ENCODE data around the gene FAM180A. TPM values are rescaled to one million over a fixed set of nuclear protein-coding genes. Genes with fewer than 3 reads are reported as not detected.
A peak's percentile ranks its signal among the peaks of the same experiment; 100 is the strongest.
"Not testable (repeated sequence)": the region's sequence is repeated elsewhere in the genome, so short reads cannot be mapped to it uniquely, and the experiment has no call there.

The FAM180A gene
- total RNA-seq, 2 experiments from 2014 or later = not detected

DNA sequence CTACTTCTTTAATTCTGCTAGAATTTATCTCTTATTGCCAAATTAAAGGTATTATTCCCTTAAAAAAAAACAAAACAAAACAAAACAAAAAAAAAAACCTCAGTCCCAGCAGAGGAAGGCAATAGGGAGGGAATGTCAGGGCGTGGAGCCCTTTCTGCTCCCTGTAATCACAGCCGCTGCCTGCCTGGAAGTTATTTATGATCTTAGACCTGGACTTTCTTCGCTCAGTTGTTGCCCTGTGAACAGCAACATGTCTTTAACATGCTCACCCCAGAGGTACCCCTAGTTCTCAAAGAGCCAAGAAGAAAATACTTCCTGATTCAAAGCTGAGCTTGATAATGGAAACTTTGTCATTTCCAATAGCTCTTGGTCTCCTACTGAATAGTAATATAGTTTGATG lies 7.7 kb downstream of the FAM180A start:
- no TSS peak for BruUV-seq (replicated peaks)
- no peak for TF ChIP-seq EZH2phosphoT487 (IDR thresholded peaks at IDR 0.05; ENCODE audit: borderline replicate concordance, low read depth, low read length)
- TF ChIP-seq, protein P1, sequence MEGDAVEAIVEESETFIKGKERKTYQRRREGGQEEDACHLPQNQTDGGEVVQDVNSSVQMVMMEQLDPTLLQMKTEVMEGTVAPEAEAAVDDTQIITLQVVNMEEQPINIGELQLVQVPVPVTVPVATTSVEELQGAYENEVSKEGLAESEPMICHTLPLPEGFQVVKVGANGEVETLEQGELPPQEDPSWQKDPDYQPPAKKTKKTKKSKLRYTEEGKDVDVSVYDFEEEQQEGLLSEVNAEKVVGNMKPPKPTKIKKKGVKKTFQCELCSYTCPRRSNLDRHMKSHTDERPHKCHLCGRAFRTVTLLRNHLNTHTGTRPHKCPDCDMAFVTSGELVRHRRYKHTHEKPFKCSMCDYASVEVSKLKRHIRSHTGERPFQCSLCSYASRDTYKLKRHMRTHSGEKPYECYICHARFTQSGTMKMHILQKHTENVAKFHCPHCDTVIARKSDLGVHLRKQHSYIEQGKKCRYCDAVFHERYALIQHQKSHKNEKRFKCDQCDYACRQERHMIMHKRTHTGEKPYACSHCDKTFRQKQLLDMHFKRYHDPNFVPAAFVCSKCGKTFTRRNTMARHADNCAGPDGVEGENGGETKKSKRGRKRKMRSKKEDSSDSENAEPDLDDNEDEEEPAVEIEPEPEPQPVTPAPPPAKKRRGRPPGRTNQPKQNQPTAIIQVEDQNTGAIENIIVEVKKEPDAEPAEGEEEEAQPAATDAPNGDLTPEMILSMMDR (conservative IDR thresholded peaks at IDR 0.05; ENCODE audit: low read length) = no peak
- DNase-seq (ENCODE audit: low spot score) = no peak
- Histone ChIP-seq H3K79me2 (ENCODE audit: insufficient read depth, low read depth, low read length) (no peaks in the 10 kb centered on the region), H3K27ac (ENCODE audit: low read depth, low read length, poor library complexity, severe bottlenecking) (no peak overlapping the region), H4K20me1 (ENCODE audit: insufficient read depth, low read length) (no peaks in the 10 kb centered on the region), H2AFZ (ENCODE audit: low read length) (no peak overlapping the region), H3K36me3 (ENCODE audit: insufficient read depth, low read length) (no peaks in the 10 kb centered on the region), H3K4me2 (ENCODE audit: low read length) (no peak overlapping the region), H3K4me1 (ENCODE audit: insufficient read depth, low read length, poor library complexity, severe bottlenecking) (no peaks in the 10 kb centered on the region), H3K9me3 (ENCODE audit: low read length) (no peaks in the 10 kb centered on the region), H3K4me3 (ENCODE audit: low read depth, low read length, poor library complexity, severe bottlenecking) (no peak overlapping the region), H3K9me2 (ENCODE audit: insufficient read depth, low read length) (no peaks in the 10 kb centered on the region)
- intact Hi-C loops (cut with micrococcal nuclease; ENCODE audit: unreplicated experiment) = no loop called here
- ChIA-PET POLR2A (interaction anchor here (1.0 to 1.8 kb wide), 2 partner anchors 15 to 30 kb away, joined by 3 to 5 read pairs; no protein-coding TSS in a partner anchor), CTCF (ENCODE audit: unreplicated experiment) (no interaction called here)

DNA sequence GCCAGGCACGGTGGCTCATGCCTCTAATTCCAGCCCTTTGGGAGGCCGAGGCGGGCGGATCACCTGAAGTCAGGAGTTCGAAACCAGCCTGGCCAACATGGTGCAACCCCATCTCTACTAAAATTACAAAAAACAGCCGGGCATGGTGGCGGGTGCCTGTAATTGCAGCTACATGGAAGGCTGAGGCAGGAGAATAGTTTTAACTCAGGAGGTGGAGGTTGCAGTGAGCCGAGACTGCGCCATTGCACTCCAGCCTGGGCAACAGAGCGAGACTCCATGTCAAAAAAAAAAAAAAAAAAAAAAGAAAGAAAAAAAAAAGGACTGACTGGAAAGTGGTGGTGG lies 11.3 kb downstream of the FAM180A start:
- TF ChIP-seq, protein P1 (conservative IDR thresholded peaks at IDR 0.05; ENCODE audit: low read length) = 0 out of 2 replicates have a peak, but pooled peaks have one; percentile 14
- H3K9me2 ChIP-seq (ENCODE audit: insufficient read depth, low read length); DNase-seq (ENCODE audit: low spot score); POLR2A ChIA-PET; H3K9me3 ChIP-seq (ENCODE audit: low read length); H4K20me1 ChIP-seq (ENCODE audit: insufficient read depth, low read length); intact Hi-C loops (cut with micrococcal nuclease; ENCODE audit: unreplicated experiment); H3K4me3 ChIP-seq (ENCODE audit: low read depth, low read length, poor library complexity, severe bottlenecking); H3K36me3 ChIP-seq (ENCODE audit: insufficient read depth, low read length); BruUV-seq (replicated peaks); H3K79me2 ChIP-seq (ENCODE audit: insufficient read depth, low read depth, low read length); H3K27ac ChIP-seq (ENCODE audit: low read depth, low read length, poor library complexity, severe bottlenecking); H2AFZ ChIP-seq (ENCODE audit: low read length); CTCF ChIA-PET (ENCODE audit: unreplicated experiment); H3K4me2 ChIP-seq (ENCODE audit: low read length); H3K4me1 ChIP-seq (ENCODE audit: insufficient read depth, low read length, poor library complexity, severe bottlenecking): not testable (repeated sequence)

DNA sequence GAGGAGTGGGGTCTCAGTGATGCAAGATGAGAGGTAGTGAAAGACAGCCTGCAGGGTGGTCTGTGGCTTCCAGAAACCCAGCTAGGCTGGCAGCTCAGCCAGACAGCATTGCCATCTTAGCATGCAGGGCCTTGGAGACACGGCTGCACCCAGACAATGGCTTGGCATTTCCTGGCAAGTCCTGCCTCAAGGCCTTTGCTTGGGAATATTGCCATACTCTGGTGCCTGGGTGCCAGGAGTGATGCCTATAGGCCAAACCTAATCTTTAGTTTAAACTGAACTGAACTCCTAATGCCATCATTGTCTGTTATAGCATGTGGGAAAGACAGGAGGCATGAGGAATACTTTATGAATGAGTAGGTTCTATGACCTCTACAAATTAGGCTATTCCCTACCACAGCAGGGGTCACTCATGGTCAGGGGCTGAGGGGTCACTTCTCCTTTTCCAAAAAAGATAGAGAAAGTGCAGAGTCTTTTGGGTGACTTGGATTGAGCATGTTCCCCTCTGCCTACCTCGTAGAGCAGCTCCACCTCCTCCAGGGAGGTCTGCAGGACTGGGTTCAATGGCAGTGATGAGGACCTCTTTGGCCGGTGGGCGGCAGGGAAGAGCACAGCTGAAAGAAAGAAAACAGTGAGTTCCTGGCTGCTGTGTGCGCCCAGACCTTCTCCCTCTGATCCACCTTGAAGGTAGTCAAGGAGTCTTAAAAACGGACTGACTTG lies 11.9 kb downstream of the FAM180A start:
- no peaks in the 10 kb centered on the region for H3K79me2 ChIP-seq (ENCODE audit: insufficient read depth, low read depth, low read length)
- intact Hi-C loops (cut with micrococcal nuclease; ENCODE audit: unreplicated experiment) = no loop called here
- no peak for TF ChIP-seq EZH2phosphoT487 (IDR thresholded peaks at IDR 0.05; ENCODE audit: borderline replicate concordance, low read depth, low read length)
- TF ChIP-seq, protein P1 (conservative IDR thresholded peaks at IDR 0.05; ENCODE audit: low read length) = no peak
- no peak for DNase-seq (ENCODE audit: low spot score)
- BruUV-seq (replicated peaks) = no TSS peak
- H3K4me2 ChIP-seq (ENCODE audit: low read length) = no peak overlapping the region
- POLR2A ChIA-PET = interaction anchor here (0.6 kb wide), 1 partner anchor 15 kb away, joined by 3 read pairs; no protein-coding TSS in a partner anchor
- H4K20me1 ChIP-seq (ENCODE audit: insufficient read depth, low read length) = no peaks in the 10 kb centered on the region
- no peaks in the 10 kb centered on the region for H3K4me1 ChIP-seq (ENCODE audit: insufficient read depth, low read length, poor library complexity, severe bottlenecking)
- H2AFZ ChIP-seq (ENCODE audit: low read length) = no peak overlapping the region
- no peaks in the 10 kb centered on the region for H3K9me2 ChIP-seq (ENCODE audit: insufficient read depth, low read length)
- H3K4me3 ChIP-seq (ENCODE audit: low read depth, low read length, poor library complexity, severe bottlenecking) = no peak overlapping the region
- no peak overlapping the region for H3K27ac ChIP-seq (ENCODE audit: low read depth, low read length, poor library complexity, severe bottlenecking)
- no peaks in the 10 kb centered on the region for H3K9me3 ChIP-seq (ENCODE audit: low read length)
- CTCF ChIA-PET (ENCODE audit: unreplicated experiment) = no interaction called here
- H3K36me3 ChIP-seq (ENCODE audit: insufficient read depth, low read length) = no peaks in the 10 kb centered on the region
